GM04504 (cell line): ENCODE results near the gene KIF26B.

ENCODE experiments used
- DNase-seq: peaks from one replicate; pipeline ENCODE4 v3.0.0-alpha.2; 2012; ENCODE audit warnings: low read depth

The KIF26B gene

DNA sequence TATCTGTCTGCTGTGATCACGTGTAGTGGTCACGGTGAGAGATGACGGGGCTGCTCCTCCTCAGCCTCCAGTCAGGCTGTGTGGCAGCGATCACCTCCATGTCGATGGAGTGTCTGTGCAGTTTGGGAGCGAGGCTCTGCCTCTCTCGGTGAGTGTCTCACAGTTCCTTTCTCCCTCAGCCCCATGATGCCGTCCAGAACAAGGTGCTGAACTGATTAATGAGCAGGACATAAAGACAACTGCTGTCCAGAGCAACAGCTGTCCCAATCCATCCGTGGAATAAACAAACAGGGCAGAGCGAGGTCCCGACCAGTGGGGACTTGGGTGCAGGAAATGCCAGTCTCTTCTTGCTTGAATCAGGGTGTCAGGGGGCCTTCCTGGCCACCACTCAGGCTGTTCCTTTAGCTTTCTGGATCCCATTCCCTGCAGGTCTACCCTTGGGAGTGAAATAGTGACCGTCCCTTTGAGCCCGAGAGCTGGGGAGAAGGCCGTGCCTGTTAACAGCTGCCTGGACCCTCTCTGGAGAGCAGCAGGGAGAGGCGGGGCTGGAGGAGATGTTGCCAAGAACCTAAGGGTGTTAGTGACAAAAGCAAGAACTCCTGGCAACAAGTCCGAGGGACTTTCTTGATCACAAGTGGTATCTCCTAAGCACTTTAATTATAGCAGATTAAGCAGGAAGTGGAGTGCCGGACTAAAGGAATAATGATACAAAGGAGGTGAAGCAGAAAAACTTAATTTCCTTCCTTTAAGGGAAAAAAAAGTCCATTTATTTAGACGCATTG, 443.9 kb downstream of the KIF26B start:
- DNase-seq, result no peak

DNA sequence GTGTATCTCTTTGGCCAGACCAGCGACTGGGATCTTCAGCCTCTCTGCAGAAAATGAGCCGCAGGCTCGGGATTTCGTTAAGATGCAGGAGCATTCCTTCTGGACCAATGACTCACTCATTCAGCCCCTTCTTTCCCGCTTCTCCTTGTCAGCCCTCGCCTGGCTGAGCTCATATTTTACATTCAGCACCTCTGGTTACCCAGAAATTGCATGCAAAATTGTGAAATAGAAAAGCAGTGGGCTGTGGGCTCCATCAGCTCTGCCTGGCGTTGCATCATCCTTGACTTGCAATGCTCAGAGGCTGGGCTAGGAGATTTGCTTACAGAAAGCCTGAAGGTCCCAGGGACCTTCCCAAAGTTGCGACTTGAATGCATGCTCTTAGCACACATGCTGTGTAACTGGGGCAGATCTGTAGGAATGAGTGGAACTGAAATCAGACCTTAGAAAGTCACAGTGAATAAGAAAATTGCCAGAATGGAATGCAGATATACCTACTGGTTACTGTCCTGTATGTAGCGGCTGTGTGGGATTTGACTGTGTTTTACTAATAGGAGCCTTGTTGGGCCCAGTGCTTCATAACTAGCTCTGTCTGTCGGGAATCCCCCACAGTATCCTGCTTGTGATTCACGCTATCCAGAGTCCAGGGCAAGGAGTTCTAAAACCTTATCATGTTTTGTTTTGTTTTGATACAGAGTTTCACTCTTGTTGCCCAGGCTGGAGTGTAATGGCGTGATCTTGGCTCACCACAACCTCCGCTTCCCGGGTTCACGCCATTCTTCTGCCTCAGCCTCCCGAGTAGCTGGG, 444.8 kb downstream of the KIF26B start:
- peak; percentile 88 for DNase-seq

DNA sequence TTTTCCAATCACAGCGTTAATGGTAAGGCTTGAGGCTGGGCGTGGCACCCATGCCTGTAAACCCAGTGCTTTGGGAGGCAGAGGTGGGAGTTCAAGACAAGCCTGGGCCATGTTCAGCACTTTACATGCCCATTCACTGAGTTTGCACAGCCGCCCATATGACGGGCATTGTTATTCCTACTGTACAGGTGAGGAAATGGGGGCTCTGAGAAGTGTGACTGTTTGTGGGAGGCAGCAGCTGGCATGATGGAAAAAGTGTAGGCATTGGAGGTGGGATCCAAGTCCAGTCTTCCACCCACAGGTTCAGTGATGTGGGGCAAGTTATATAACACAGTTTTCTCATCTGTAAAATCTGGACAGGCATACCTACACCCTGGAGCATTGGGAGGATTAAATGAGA, 445.9 kb downstream of the KIF26B start:
- DNase-seq, result no peak

DNA sequence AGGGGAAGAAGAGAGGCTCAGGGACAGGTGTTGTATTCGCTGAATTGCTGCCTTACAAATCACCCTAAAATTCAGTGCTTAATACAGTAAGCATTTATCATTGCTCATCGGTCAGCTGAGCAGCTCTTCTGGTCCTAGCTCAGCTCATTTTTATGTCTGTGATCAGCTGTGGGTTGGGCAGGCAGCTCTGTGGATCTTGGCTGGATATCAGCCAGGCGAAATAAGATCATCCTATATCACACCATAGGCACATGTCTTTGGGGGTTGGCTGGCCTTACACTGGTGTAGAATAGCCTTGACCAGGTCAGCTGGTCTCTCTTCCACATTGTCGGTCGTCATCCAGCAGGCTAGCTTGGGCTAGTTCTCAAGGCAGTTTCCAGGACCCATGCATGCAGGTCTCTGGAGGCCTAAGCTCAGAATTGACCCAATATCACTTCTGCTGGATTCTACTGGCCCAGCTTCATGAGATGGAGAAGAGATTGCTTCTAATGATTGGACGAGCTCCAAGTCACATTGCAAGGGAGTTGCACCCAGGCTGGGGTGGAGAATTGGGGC, 448.6 kb downstream of the KIF26B start:
- no peak for DNase-seq

DNA sequence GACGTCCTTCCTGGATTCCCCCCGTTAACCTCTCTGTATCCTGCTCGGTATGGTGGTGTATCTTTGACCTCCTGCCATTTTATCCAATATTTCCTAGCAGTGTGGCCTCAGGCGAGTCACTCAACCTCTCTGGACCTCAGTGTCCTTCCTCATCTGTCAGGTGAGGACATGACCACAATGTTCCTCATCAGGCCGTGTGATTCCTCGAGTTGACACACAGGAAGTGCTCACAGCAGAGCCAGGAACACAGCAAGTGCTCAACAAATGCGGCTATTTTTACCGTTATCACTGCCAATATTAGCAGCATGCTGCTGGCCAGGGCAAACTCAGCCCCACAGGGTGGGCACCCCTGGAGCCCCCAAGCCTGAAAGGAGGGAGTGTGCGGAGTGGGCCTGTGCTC, 450.2 kb downstream of the KIF26B start:
- DNase-seq, result no peak

DNA sequence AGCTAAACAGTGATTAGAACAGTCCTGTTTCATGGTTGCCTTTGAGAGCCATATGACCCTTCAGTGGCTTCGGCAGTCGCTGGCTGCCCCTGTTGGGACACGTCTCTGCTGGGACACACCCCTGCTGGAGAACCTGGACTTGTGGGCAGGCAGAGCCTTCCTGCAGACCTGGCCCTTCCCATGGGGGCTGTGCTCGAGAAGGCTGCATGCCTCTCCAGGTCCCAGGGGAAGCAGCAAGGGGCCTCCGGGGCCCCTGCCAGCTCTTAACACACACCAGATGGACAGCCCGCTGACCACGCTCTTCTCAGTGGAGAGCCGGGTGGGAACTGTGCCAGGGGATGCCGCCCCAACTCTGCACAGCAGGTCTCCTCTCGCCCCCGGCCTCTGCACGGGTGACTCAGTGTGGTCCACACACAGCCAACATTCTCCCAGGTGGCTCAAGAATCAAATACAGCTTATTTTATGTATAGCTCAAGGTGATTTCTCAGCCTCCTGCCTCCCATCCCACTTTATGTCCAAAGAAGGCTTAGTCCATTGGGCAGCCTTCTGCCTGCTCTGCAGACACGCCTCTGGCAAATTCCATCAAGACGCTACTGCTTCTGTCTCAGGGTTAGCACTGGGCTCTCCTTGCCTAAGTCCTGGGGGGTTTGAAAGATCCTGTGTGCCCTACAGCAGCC, 450.8 kb downstream of the KIF26B start:
- peak; percentile 79 for DNase-seq

DNA sequence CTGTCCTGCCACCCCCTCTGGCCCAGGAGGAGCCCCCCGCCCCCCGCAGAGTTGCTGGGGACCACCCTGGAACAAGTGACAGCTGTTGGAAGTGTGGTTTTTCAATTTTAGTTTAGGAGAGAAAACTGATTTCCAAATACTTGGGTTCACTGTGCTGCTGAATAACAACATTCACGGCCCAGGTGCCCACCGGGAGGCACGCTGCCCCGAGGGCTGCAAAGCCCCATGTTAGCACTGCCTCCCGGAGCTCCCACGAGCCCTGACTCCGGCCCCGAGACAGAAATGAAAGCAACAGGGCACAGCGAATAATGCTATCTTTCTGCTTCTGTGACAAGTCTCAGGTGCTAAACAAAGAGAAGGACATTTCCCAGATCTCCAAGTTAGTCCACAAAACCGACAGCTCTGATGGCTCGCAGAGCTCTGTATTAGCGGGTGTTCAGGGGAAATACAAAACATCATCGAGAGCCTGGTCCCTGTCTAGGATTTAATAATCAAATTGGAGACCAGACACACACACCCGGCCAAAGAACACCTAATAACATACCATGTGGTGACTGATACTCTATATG, 451.5 kb downstream of the KIF26B start:
- DNase-seq, result no peak

DNA sequence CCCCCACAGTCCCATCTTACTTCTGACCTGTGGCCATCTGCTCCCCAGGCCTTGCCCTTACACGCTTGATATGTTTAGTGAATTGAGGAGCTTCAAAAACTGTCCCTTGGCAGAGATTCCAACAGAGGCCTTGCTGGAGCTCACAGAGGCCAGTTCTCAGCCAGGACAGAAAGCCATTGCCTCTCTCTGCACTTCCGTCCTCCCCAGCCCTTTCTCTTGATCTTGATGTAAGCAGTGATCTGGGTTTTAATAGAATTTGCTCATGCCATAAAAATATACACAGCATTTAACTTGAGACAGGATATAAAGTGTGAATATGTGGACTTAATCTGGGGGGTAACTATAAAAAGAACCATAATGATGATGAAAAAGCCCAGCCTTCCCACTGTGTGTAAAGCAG, 453.5 kb downstream of the KIF26B start:
- DNase-seq, result no peak

DNA sequence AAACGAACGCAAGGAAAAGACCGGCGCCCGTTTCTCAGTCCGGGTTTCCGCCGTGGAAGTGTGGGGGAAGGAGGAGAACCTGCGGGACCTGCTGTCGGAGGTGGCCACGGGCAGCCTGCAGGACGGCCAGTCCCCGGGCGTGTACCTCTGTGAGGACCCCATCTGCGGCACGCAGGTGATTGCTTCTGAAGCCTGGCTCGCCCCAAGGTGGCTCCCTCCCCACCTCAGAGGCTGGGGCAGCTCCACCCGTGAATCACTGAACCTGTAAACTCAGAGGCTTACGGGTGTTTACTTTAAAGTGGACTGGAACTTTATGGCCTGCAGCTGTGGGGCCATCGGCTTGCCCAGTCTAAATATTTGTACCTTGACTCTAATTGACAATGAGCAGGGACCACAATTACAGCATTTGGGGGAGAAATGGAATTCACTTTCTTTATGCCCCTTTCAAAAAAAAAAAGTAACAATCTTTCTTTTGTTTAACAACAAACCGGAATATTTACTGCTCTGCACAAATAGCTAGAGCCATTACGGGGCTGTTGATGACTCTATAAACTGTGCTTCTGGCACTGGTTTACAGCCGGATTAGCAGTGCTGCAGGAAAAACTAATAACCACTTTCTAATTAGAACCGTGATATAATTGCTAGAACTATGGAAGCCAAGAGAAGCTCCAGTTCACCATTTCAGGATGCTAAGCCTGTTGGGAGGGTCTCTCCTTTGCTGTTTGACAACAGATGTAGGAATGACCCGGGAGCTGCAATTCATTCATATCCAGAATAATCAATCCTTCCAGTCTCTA, 454.8 kb downstream of the KIF26B start:
- DNase-seq, result no peak

DNA sequence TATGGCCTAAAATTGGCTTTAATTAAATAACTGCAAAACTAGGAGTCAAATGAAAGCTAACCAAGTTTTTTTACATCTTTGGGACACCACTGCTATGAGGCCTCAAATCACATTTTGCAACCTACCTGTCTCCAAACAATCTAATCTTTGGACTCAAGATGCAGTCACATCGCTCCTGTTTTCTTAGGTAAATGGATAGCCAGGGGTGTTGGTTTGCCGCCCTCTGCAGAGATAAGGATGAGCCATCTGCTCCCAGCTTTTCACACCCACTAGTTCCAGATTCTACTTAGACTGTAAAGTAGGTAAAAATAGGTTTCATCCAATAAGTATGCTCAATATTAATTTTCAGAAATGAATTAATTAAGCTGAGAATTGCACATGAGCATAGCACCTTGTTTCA, 456.5 kb downstream of the KIF26B start:
- no peak for DNase-seq

DNA sequence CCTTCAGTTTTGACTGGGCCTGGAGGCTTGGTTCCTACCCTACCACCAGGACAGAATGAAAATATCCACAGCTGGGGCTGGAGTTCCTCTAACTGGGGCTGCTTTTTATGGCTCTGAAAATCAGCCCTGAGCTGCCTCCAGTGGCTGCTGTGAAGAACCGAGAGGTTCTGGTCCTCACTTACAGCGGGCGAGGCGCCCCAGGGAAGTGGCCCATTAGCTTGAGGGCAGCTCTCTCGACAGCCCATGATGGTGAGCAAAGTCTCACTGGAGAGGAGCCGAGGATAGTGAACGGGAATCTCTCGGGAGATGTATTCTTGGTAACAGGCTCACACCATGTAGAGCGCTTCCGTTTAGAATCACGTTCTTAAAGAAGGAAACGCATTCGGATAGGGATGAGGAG, 459.7 kb downstream of the KIF26B start:
- DNase-seq, result no peak

DNA sequence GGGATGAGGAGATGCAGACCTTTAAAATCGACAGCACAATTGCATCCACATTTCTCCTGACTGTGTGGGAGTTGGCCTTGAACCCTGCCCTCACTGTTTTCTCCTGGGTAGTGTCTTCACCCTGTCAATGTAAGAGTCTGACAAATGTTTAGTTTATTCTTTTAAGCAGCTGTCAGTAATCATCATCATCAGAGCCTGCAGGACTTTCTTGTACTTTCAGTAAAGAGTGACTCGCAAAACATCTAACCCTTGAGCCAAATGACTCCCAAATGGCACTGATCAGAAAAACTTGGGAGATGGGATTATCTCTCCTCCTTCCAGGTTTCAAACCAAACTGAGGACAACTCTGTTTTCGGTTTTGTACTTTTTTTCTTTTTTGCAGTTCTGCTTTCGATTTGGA, 460.2 kb downstream of the KIF26B start:
- no peak for DNase-seq

DNA sequence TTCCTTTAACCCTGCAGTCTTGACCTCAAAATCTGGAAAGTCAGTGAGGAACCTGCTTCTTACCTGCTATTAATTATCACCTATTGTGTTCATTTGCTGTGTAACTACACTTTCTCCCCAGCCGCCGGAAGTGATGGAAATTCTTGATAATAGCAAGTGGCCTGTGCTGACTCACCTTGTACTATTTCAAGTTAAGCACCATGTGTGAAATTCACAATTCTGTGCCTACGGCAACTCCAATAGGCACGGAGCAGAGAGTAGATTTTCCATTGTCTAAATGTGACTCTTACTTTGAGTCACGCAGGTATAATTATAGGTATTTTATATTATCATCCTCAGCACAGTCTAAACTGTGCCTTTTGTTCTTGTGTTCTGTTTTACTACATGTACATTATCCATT, 466.8 kb downstream of the KIF26B start:
- DNase-seq, result no peak

DNA sequence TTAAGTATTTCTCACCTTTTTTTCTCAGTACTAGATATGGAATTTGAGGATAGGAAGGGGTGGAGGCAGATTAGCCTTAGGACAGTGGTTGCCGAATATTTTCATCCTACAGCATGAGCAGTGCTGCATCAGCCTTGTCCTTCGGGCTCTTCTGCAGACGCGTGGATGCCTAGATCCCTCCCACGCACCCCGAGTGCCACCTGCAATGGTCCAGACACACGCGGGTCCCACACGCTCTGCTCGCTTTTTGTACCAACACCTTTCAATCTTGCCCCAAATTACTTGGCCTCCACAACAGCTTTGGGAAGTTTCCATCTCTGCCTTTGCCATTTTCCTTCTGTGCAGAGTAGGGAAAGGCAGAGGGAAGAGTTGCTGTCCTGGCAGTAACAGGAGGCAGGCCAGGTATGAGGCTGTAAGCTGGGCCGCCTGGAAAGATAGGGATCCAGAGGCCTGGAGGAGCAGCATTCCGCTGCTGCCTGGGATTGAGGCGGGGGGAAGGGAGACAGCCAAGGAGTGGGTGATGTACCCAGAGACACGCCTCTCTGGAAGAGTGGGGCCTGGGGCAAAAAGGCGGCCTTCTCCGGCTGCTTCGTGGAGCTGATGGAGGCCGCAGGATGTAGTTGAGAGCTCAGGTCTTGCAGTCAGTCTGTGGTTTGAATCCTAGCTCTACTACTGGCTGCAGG, 467.7 kb downstream of the KIF26B start:
- DNase-seq, result no peak

DNA sequence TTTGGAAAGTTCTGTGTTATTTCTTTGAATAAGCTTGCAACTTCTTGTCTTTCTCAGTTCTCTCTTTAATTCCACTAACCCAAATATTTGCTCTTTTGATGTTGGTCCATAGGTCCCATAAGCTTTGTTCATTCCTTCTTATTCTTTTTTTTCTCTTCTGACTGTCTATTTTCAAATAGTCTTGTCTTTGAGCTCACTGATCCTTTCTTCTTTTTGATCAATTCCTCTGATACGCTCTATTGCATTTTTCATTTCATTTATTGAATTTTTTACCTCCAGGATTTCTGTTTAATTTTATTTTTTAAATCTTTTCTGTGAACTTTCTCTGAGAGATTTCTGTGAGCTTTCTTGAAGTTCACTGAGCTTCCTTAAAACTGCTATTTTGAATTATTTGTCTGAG, 486.6 kb downstream of the KIF26B start:
- no peak for DNase-seq

DNA sequence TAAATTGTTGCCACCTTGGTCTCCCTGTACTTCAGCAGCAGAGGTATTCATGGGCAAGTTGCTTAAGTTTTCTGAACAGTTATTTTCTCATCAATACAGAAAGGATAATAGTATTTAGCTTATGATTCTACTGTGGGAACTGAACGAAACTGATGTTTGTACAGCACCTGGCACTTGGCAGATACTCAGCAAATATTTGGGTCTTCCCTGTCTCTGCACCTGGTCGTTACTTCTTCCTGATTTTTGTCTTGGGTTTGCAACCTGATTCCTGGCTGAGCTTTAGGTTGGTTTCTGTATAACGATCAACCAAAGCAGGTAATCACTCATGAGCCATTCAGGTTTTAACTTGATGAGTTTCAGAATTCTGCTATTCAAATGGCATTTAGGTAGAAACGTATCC, 490.6 kb downstream of the KIF26B start:
- DNase-seq, result no peak

DNA sequence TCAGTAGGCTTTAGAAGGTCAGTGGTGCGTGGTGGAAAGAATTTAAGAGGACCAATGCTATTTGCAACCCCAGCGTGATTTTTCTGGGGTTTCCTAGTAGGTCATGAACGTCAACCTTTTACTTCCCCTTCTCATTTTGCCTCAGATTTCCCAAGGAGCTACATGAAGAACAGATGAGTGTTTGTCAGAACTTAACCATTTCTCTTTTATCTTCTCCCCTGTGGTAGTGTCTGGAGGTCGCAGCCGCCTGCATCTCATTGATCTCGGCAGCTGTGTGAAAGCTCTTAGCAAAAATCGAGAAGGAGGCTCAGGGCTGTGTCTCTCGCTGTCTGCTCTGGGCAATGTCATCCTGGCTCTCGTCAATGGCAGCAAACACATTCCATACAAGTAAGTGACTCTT, 491.1 kb downstream of the KIF26B start:
- no peak for DNase-seq

DNA sequence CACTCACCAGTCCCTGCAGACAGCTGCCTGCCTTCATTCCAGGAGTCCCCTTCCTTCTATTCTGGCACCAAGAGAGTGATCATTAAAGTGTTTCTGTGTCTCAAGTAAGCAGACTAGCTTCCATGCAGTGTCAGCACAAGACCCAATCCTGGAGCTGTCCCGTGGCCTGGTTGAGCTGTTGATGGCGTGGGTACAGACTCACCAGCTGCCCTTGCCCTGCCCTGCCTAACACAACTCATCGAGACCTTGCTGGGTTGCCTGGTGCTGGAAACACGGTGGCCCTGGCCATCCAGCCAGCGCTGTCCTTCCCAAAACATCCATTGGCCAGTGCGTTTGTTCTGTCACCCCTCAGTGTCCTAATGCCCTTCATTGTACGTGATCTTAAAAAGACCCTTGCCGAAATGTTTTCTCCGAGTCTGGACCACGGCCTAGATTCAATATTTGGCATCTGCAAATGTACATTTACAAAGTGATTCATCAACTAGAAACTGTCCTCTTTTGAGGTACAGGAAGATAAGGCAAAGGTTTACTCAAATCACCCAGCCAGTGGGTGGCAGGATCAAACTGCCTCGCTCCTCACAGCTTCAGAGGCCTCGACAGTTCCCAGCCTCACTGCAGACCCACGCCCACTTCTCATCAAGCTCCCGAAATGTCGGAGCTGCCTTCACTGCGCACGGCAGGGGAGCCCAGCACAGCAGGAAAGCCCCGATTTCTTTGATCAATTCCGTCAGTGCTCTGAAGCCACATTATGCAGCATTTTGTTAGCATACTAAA, 494.2 kb downstream of the KIF26B start:
- no peak for DNase-seq

DNA sequence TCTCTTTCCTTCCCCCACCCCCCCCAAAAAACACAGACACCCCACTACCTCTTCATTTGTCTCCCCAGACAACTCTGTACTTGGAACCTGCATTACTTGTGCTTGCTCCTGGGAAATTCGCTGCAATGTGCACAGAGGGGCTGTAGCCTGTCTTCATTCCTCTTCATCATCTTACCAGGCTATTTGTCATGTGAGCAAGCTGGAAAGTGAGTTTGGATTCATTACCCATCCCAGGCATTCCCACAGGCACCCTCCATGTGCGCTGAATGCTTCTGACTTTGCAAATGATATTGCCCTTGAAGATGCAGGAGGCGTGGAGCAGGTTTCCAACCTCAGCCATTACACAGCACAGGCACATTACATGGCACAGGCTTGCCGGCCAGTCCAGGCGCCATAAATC, 494.9 kb downstream of the KIF26B start:
- DNase-seq, result no peak

DNA sequence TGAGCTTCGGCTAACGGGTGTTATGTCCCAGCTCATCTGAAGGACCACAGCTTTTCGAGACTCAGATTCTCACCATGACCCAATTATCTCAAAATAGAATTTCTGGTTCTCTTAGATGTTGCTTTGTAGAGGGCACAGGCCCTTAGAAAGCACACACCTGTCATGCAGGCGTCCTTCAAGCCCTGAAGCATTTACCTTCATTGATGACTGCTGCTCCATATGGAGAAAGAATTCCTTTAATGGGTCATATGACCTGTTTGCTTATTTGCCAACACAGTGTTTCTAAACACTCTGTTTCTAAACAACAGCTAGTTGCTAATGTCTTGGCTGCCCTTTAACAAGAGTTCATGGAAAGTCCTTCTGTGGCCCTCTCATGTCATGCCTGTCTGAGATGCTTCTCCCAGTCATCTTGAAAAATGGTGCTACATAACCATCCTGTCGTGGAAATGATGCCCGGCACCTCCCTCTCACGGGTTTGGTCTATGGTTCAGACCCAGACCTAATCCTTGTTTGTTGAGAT, 495.7 kb downstream of the KIF26B start:
- no peak for DNase-seq
